Mesenchymal stem cell (in vitro differentiated cells and primary cell): Measurements from ENCODE around the gene MMP28.

Source experiments
- DNase-seq: peaks from one replicate; pipeline ENCODE4 v3.0.0-alpha.2; 2013
- H2AFZ ChIP-seq: one replicate; pipeline ENCODE4 v1.6.1; 2013; ENCODE audit warnings: low read depth, mild to moderate bottlenecking, control low read depth, inconsistent platforms, low read length, moderate library complexity
- H2AK5ac ChIP-seq: 2 replicates; pipeline ENCODE4 v1.6.1; 2013; ENCODE audit warnings: low read length, moderate library complexity, mild to moderate bottlenecking, inconsistent platforms; ENCODE audit not compliant: severe bottlenecking
- H2BK120ac ChIP-seq: one replicate; pipeline ENCODE4 v1.6.1; 2013; ENCODE audit warnings: low read depth, mild to moderate bottlenecking, inconsistent platforms, low read length, moderate library complexity
- H2BK12ac ChIP-seq, 2 experiments: one replicate each; pipeline ENCODE4 v1.6.1; 2013; ENCODE audit warnings: inconsistent platforms in 2 of 2, low read length in 2 of 2, mild to moderate bottlenecking in 2 of 2, moderate library complexity in 2 of 2, control low read depth in 1 of 2
- H2BK15ac ChIP-seq: one replicate; pipeline ENCODE4 v1.6.1; 2013; ENCODE audit warnings: mild to moderate bottlenecking, low read depth, inconsistent platforms; ENCODE audit not compliant: poor library complexity, severe bottlenecking
- H2BK5ac ChIP-seq: 2 replicates; pipeline ENCODE4 v1.6.1; 2013; ENCODE audit warnings: low read depth, mild to moderate bottlenecking, low read length, control low read depth, inconsistent platforms; ENCODE audit not compliant: poor library complexity, severe bottlenecking
- H3K14ac ChIP-seq, 2 experiments: one replicate each; pipeline ENCODE4 v1.6.1; 2013; ENCODE audit warnings: inconsistent platforms in 2 of 2, low read length in 2 of 2, control low read depth in 1 of 2, mild to moderate bottlenecking in 1 of 2, moderate library complexity in 1 of 2
- H3K18ac ChIP-seq, 2 experiments: one replicate each; pipeline ENCODE4 v1.6.1; 2013; ENCODE audit warnings: inconsistent platforms in 2 of 2, low read length in 2 of 2, control low read depth in 1 of 2, low read depth in 1 of 2, mild to moderate bottlenecking in 1 of 2
- H3K23ac ChIP-seq, 2 experiments: one replicate each; pipeline ENCODE4 v1.6.1; 2013; ENCODE audit warnings: inconsistent platforms in 2 of 2, low read length in 2 of 2, mild to moderate bottlenecking in 2 of 2, moderate library complexity in 2 of 2, control low read depth in 1 of 2
- H3K27ac ChIP-seq: 2 replicates; pipeline ENCODE4 v1.5.1; 2013; ENCODE audit warnings: mild to moderate bottlenecking, moderate library complexity, low read length, control low read depth, inconsistent platforms; ENCODE audit not compliant: poor library complexity, severe bottlenecking
- H3K27me3 ChIP-seq, 2 experiments: 2 replicates each; pipeline versions ENCODE4 v1.6.1 to v1.7.0; 2013; ENCODE audit warnings: low read length in 2 of 2, mild to moderate bottlenecking in 2 of 2, moderate library complexity in 2 of 2, control low read depth in 1 of 2, inconsistent platforms in 1 of 2; ENCODE audit not compliant: control insufficient read depth in 1 of 2, insufficient read depth in 1 of 2
- H3K36me3 ChIP-seq, 2 experiments: 2 replicates each; pipeline versions ENCODE4 v1.6.1 to v1.7.0; 2013; ENCODE audit warnings: low read length in 2 of 2, control low read depth in 1 of 2, inconsistent platforms in 1 of 2, low read depth in 1 of 2, mild to moderate bottlenecking in 1 of 2; ENCODE audit not compliant: insufficient read depth in 2 of 2, control insufficient read depth in 1 of 2
- H3K4ac ChIP-seq, 2 experiments: one replicate each; pipeline ENCODE4 v1.6.1; 2013; ENCODE audit warnings: inconsistent platforms in 2 of 2, low read length in 2 of 2, mild to moderate bottlenecking in 2 of 2, moderate library complexity in 2 of 2, control low read depth in 1 of 2, low read depth in 1 of 2
- H3K4me1 ChIP-seq: 2 replicates; pipeline ENCODE4 v1.6.1; 2013; ENCODE audit warnings: low read depth, low read length, control low read depth; ENCODE audit not compliant: control insufficient read depth, insufficient read depth
- H3K4me2 ChIP-seq: 2 replicates; pipeline ENCODE4 v1.6.1; 2013; ENCODE audit warnings: low read length, mild to moderate bottlenecking, inconsistent platforms; ENCODE audit not compliant: poor library complexity, severe bottlenecking
- H3K4me3 ChIP-seq, 2 experiments: 2 replicates each; pipeline versions ENCODE4 v1.5.1 to v1.7.0; 2013; ENCODE audit warnings: low read length in 2 of 2, mild to moderate bottlenecking in 2 of 2, control low read depth in 1 of 2, low read depth in 1 of 2; ENCODE audit not compliant: insufficient read depth in 1 of 2
- H3K79me1 ChIP-seq: replicated peaks from 2 replicates; pipeline ENCODE4 v1.6.1; 2013; ENCODE audit warnings: mild to moderate bottlenecking, control low read depth, low read length, inconsistent platforms; ENCODE audit not compliant: poor library complexity, severe bottlenecking
- H3K9ac ChIP-seq: 2 replicates; pipeline ENCODE4 v1.7.0; 2013; ENCODE audit warnings: mild to moderate bottlenecking, low read length, moderate library complexity
- H3K9me3 ChIP-seq: 2 replicates; pipeline ENCODE4 v1.7.0; 2013; ENCODE audit warnings: mild to moderate bottlenecking, low read length; ENCODE audit not compliant: control insufficient read depth
- H4K8ac ChIP-seq: one replicate; pipeline ENCODE4 v1.6.1; 2013; ENCODE audit warnings: inconsistent platforms, mild to moderate bottlenecking, low read length, moderate library complexity
- H4K91ac ChIP-seq: one replicate; pipeline ENCODE4 v1.6.1; 2013; ENCODE audit warnings: mild to moderate bottlenecking, low read length, inconsistent platforms
- WGBS: methylation state at CpG from one replicate; pipeline ENCODE4 v1.1.7; 2013; ENCODE audit warnings: mixed read lengths; 5-methylcytosine and 5-hydroxymethylcytosine counted together

Gene MMP28

GRCh38 chr17:35811759-35812158 lies 16.3 kb upstream of the MMP28 start:
- Histone ChIP-seq H2BK5ac (no peak overlapping the region), H3K23ac (no peak overlapping the region), H3K4me2 (no peak overlapping the region), H2AK5ac (no peak overlapping the region), H3K79me1 (no peaks in the 10 kb centered on the region), H4K8ac (no peak overlapping the region), H3K36me3 (peaks cover 6 to 20% of the 10 kb centered on the region in 2 experiments), H3K18ac (no peak overlapping the region), H3K4ac (no peak overlapping the region), H3K27ac (no peak overlapping the region), H2AFZ (no peak overlapping the region), H3K27me3 (no peaks in the 10 kb centered on the region), H2BK15ac (no peak overlapping the region), H3K9me3 (no peaks in the 10 kb centered on the region), H3K4me3 (peak overlapping the region in 1 of 2 experiments; percentile 23), H3K4me1 (peaks cover 7% of the 10 kb centered on the region), H4K91ac (no peak overlapping the region), H3K9ac (peak overlapping the region; percentile 96), H3K14ac (no peak overlapping the region), H2BK120ac (no peak overlapping the region), H2BK12ac (no peak overlapping the region)
- DNase-seq, result no peak
- WGBS, result 97% methylated on average over 6 of the region's 6 CpGs

- Histone ChIP-seq H2AFZ (peak overlapping the region; percentile 18), H2BK5ac (no peak overlapping the region), H3K36me3 (peaks cover 3 to 5% of the 10 kb centered on the region in 2 experiments), H3K79me1 (no peaks in the 10 kb centered on the region), H3K9ac (peak overlapping the region; percentile 96), H3K14ac (peak overlapping the region in 1 of 2 experiments; percentile 94), H3K23ac (peak overlapping the region in 1 of 2 experiments; percentile 91), H3K27ac (peak overlapping the region; percentile 89), H4K8ac (peak overlapping the region; percentile 40), H2AK5ac (no peak overlapping the region), H2BK120ac (no peak overlapping the region), H3K4me1 (peaks cover 4% of the 10 kb centered on the region), H3K4ac (peak overlapping the region; percentile 60 to 82), H3K9me3 (no peaks in the 10 kb centered on the region), H3K4me3 (peak overlapping the region; percentile 91 to 93), H2BK12ac (peak overlapping the region in 1 of 2 experiments; percentile 73), H3K4me2 (peak overlapping the region; percentile 93), H3K27me3 (no peaks in the 10 kb centered on the region), H3K18ac (peak overlapping the region; percentile 89 to 97), H4K91ac (no peak overlapping the region), H2BK15ac (peak overlapping the region; percentile 2)
- no peak for DNase-seq
- under 1% methylated on average over 18 of the region's 24 CpGs for WGBS
Measured at GRCh38 chr17:35809855-35810461, 14.5 kb upstream of the MMP28 start.

GRCh38 chr17:35808962-35809854 lies 13.8 kb upstream of the MMP28 start, which contains the start of gene TAF15:
Gene TAF15 (plus strand): TSS chr17:35809484. CDS start chr17:35809570, 86 bp downstream.
- Histone ChIP-seq H2AFZ (peak within 1 kb of the TSS; percentile 18), H2BK15ac (peak within 1 kb of the TSS; percentile 2), H3K9ac (peak within 1 kb of the TSS; percentile 96), H3K4ac (peak within 1 kb of the TSS; percentile 60 to 82), H4K91ac (peak within 1 kb of the TSS; percentile 92), H2BK12ac (peak within 1 kb of the TSS in 1 of 2 experiments; percentile 73), H3K36me3 (peaks cover 3 to 5% of the 10 kb centered on the region in 2 experiments), H3K23ac (peak within 1 kb of the TSS in 1 of 2 experiments; percentile 91), H2BK5ac (peak within 1 kb of the TSS; percentile 87), H3K4me1 (peaks cover 4% of the 10 kb centered on the region), H3K27ac (peak within 1 kb of the TSS; percentile 99), H4K8ac (peak within 1 kb of the TSS; percentile 87), H3K4me2 (peak within 1 kb of the TSS; percentile 93), H2BK120ac (no peak within 1 kb of the TSS), H3K14ac (peak within 1 kb of the TSS in 1 of 2 experiments; percentile 94), H3K18ac (peak within 1 kb of the TSS; percentile 89 to 97), H3K79me1 (no peaks in the 10 kb centered on the region), H2AK5ac (peak within 1 kb of the TSS; percentile 15), H3K9me3 (no peaks in the 10 kb centered on the region), H3K4me3 (peak within 1 kb of the TSS; percentile 91 to 93), H3K27me3 (no peaks in the 10 kb centered on the region)
- peak; percentile 100 for DNase-seq
- 2% methylated on average over 58 of the region's 71 CpGs for WGBS
